GM23248 (cell line): ENCODE measurements around the gene TRIM41.

Experiments
- EZH2 ChIP-seq: fragments of 200-600 bp; sonication (generic); IDR thresholded peaks from 2 replicates; pipeline ENCODE4 v1.6.1; 2018; ENCODE audit warnings: antibody characterized with exemption, mild to moderate bottlenecking; ENCODE audit not compliant: insufficient read depth, poor library complexity, severe bottlenecking
- EZH2phosphoT487 ChIP-seq: fragments of 200-600 bp; sonication (generic); IDR thresholded peaks from 2 replicates; pipeline ENCODE4 v1.6.1; 2018; ENCODE audit warnings: antibody characterized with exemption, moderate library complexity, mild to moderate bottlenecking, low read depth; ENCODE audit not compliant: insufficient read depth

- no peak for TF ChIP-seq EZH2
- no peak for TF ChIP-seq EZH2phosphoT487
Measured at GRCh38 chr5:181205761-181206649, 17.1 kb upstream of the TRIM41 start.
